Nucleus accumbens (tissue), 56 donors: ENCODE measurements around the gene SPAG8.
A peak's percentile ranks its signal among the peaks of the same experiment; 100 is the strongest.

ENCODE experiments used
- DNase-seq, 56 donors: peaks; one replicate each; lab custom pipeline; 2025; lab: John Stamatoyannopoulos, UW

SPAG8 gene

DNA sequence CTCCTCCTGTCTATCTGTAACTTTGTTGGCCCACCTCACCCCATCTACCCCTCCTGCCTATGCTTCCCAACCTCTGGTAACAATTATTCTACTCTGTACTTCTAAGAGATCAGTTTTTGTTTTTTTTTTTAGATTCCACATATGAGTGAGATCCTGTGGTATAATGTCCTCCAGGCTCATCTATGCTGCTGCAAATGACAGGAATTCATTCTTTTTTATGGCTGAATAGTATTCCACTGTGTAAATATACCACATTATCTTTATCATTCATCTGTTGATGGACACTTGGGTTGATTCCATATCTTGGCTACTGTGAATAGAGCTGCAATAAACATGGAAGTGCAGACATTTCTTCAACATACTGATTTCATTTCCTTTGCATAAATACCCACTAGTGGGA lies 28.6 kb downstream of the SPAG8 start:
- no peak for DNase-seq

DNA sequence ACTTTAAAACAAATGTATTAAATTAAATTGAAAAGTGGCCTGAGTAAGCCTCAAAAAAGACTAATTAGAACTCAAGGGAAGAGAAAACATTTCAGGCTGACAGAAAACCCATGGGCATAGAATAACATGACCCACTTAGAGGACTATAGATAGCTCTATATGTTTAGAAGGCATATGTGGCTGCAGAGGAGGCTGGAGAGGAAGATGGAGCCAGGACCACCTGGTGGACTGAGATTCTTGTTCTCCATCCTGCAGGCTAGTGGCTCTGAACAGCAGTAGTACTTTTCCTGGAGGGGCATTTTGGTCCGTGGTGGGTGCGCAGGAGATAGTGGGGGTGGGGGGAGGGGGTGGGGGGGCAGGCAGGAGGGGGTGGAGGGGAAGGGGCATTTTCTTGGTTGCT lies 31.0 kb downstream of the SPAG8 start:
- DNase-seq: no peak

DNA sequence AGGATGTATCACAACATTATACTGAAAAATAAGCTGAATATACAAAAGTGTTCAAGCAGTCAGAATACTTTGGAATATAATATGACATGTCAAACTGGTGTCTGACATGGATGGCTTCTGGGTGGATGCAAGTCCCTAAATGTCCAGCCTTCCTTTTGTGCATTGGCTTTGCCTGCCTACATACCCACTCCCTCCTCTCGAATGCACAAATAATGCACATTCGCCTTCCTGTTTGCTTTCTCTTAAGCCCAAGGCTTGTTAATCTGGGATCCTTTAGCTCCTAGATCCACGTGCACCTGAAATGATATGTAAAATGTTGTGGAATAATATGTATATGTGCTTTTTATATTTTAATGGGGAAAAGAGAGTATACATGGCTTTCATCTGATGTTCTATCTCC lies 33.6 kb downstream of the SPAG8 start:
- DNase-seq: no peak

DNA sequence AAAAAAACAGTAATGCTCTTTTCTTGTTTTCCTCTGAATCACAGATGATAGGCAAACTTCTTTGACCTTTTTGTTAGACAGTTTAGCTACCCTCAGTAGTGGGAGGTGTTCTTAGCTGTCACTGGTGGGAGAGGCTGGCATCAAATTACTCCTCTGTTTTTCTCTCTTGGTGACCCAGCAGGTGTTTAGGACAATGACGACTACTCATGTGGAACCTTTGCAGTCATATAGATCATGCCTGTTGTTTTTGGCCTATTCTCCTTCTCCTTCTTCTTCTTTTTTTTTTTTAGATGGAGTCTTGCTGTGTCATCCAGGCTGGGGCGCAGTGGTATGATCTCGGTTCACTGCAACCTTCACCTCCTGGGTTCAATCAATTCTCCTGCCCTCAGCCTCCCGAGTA lies 36.0 kb downstream of the SPAG8 start:
- no peak for DNase-seq

DNA sequence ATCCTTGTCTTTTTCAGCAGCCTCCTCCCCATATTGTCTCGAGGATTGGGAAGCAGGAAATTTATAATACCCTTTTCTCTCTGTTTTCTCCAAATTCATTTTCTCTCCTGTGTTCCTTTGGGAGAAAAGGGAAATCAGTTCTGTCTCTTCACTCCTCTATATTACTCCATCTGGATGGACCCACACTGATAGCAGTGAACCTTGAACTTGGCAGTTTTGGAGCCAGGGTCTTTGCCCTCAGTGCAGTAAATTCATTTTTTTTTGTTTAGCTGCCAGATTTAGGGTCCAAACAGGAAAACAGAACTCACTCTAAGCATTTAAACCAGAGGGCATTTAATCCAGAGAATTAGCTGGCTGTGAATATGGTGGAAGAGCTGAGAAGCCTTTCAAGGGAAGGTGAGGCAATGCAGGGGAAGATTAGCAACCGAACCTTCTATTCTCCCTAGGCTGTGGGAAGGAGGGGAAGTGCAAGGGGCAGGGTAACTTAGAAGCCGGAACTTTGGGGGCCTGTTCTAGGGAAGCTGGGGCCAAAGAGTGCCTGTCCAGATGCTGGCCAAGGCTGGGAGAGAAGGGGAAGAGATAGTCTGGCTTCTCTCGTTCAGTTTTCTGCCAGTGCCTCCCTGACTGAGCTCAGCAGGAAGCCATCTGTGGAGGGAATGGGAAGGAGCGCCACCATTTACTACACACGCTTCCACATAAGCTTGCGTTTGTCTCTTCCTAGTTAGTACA lies 37.0 kb downstream of the SPAG8 start:
- DNase-seq: peak in 4 of 56 donors; percentile 12 to 27 (median 16)

- no peak for DNase-seq
These were observed 40.1 kb downstream of the SPAG8 start for GRCh38 chr9:35771943-35772342.

DNA sequence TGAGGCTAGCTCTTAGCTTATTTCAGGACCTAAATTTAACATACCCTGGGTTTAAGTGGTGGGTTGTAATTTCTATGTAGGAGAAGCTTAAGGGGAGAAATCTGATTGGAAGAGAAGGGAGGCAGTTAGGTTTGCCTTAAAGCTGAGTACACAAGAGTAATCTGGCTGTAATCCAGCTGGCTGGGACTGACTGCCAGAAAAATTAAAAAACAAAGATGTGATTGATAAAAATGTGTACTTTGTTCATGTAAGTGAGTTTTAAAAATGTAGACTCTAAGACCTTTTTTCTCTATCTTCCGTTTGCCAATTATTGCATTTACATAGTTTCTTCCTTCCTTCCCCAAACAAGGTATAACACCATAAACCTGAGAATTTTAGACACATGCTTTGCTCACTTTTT lies 40.5 kb downstream of the SPAG8 start:
- DNase-seq: no peak

DNA sequence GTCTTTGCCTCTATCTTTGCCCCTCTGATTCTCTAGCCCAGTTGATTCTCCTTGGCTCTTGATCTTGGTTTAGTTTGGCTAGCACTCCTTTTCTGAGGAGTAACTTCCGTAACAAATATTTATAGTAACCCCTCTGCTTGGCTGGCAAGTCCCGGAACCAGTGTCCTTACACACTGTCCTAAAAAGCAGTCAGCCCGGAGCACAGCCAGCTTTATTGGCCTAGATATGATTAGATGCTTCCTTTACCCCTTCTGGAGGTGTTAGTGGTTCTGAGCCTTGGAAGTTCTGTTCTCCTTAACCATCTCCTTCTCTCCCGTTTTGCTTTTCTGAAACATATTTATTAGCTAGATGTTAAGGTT lies 41.0 kb downstream of the SPAG8 start:
- DNase-seq: no peak

- no peak for DNase-seq
These were observed 42.3 kb downstream of the SPAG8 start for GRCh38 chr9:35769763-35770162.

DNA sequence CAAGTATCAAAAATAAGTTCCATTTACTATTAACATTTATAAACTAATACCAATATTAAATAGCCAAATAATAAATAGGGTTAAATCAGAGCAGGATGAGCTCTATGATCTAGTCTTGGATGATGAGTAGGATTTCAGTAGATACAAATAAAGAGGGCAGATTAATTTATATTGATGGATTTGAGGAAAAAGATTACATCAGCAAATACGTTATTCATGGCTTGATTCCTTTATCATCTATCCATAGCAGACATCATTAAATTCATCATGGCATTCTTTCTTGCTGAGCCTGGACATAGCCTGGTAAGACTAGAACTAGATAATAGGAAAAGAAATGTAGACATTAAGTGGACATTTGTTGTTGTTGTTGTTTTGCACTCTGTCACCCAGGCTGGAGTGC lies 44.6 kb downstream of the SPAG8 start:
- no peak for DNase-seq

- no peak for DNase-seq
These were observed 45.1 kb downstream of the SPAG8 start for GRCh38 chr9:35766997-35767396.

GRCh38 chr9:35763803-35764202 lies 48.3 kb downstream of the SPAG8 start:
- no peak for DNase-seq

DNA sequence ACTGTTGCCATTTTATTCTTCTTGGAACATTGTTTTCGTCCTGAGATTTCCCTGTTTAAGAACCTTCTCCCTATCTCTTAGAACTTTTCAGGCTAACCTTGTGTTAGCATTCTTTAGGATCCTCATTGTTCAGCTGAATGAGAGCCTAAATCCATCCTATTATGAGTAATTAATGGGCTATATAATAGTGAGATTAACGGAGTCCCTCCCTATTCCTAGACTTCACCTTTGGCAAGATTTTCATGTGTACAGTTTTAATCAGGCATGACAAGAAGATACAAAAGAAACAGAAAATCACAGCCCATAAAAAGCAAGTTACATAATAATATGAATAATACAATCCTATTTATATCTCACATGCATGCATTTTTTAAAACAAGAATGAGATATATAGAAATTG lies 48.9 kb downstream of the SPAG8 start:
- DNase-seq: no peak

GRCh38 chr9:35760651-35761050 lies 51.4 kb downstream of the SPAG8 start:
- no peak for DNase-seq

DNA sequence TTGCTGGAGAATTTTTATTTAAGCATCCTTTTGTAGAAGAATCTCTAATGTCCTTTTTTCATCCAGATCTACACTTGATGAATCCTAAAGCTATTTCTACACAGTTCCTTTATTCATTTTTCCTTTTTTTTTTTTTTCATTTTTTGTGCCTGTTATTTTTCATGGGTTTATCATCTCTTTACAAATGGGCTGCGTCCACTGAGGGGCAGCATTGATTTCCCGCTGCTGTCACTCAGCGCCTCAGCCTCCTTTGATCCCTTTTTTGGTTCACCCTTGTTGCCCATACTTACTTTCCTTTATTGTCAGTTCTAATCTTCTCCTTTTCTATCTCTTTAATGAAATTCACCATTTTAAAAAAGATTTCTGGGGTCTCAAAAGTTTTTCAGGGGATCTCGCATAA lies 52.3 kb downstream of the SPAG8 start:
- no peak for DNase-seq
